D721Med (cell line): Measurements from ENCODE around the gene NPAS3.

Experiments
- DNase-seq: peaks from one replicate; pipeline ENCODE4 v3.0.0; 2011; ENCODE audit warnings: low spot score; ENCODE audit not compliant: insufficient read length
- FAIRE-seq: peaks from 2 replicates; lab custom pipeline; 2011; peaks lifted over from hg19 to GRCh38; lab: Jason Lieb, UNC
- TF ChIP-seq, protein P1 (sequence below): IDR thresholded peaks from 2 replicates; pipeline ENCODE4 v1.5.1; 2012; ENCODE audit warnings: mild to moderate bottlenecking, control low read depth; ENCODE audit not compliant: insufficient read depth; ENCODE audit errors: missing control alignments

NPAS3 gene

GRCh38 chr14:33103489-33103888 lies 164.8 kb downstream of the NPAS3 start:
- DNase-seq (no peak), FAIRE-seq (no peak)
- TF ChIP-seq, protein P1, sequence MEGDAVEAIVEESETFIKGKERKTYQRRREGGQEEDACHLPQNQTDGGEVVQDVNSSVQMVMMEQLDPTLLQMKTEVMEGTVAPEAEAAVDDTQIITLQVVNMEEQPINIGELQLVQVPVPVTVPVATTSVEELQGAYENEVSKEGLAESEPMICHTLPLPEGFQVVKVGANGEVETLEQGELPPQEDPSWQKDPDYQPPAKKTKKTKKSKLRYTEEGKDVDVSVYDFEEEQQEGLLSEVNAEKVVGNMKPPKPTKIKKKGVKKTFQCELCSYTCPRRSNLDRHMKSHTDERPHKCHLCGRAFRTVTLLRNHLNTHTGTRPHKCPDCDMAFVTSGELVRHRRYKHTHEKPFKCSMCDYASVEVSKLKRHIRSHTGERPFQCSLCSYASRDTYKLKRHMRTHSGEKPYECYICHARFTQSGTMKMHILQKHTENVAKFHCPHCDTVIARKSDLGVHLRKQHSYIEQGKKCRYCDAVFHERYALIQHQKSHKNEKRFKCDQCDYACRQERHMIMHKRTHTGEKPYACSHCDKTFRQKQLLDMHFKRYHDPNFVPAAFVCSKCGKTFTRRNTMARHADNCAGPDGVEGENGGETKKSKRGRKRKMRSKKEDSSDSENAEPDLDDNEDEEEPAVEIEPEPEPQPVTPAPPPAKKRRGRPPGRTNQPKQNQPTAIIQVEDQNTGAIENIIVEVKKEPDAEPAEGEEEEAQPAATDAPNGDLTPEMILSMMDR = no peak

GRCh38 chr14:33103966-33104365 lies 165.3 kb downstream of the NPAS3 start:
- TF ChIP-seq, protein P1 = no peak
- no peak for DNase-seq
- FAIRE-seq = no peak

DNA sequence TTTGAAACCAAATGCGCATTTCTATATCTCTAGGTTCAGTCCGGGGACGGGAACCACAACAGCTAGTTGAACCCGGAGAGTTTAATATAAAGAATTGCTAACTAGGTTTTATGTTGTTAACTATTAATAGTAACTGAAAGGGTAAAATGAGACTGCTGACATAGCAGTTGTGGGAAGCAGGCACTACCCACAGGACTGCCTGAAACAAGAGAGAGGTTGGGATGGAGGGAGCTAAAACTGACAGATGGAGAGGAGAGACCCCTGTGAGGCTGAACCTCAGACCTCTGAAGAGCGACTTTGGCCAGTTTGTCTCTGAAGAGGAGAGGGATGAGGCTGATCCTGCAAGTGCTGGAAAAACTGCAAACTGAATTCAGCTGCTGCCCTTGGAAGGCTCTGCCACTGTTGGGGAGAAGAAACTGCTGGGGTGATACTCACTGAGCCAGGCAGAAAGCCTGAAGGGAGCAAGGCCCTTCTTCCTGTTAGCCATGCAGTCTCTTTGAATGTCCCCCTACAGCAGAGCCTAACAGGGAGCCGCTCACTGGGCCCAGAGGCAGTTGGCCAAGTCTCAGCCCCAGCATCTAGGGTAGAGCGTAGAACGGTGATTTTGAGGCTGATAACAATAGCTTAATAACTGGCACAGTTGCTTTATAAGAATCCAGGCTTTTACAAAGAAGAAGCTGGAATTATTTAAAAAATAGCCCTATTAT lies 172.2 kb downstream of the NPAS3 start:
- FAIRE-seq (no peak), DNase-seq (no peak)
- TF ChIP-seq, protein P1 = no peak

- TF ChIP-seq, protein P1 = no peak
- no peak for DNase-seq
- FAIRE-seq = no peak
Measured at GRCh38 chr14:33114331-33114730, 175.7 kb downstream of the NPAS3 start.

GRCh38 chr14:33118668-33119067 lies 180.0 kb downstream of the NPAS3 start:
- TF ChIP-seq, protein P1 = no peak
- no peak for FAIRE-seq
- no peak for DNase-seq

GRCh38 chr14:33120341-33120740 lies 181.7 kb downstream of the NPAS3 start:
- DNase-seq (no peak), FAIRE-seq (no peak)
- TF ChIP-seq, protein P1 = no peak

DNA sequence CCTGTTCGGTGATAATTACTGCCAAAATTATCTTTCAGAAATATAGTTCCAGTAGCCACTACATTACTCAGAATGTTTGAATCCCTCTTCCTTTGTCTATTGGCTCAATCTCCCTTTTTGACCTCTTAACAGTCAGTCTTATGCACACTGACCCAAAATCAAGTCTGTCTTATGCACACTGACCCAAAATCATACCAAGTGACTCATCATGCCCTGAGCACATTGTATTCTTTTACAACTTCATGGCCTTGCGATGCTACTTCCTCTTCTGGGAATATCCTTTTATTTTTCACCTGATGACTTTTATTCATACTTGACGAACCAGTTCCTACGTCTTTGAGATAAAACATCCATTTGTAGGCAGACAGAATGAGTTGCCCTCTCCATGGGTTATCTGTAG lies 182.3 kb downstream of the NPAS3 start:
- no peak for FAIRE-seq
- no peak for DNase-seq
- TF ChIP-seq, protein P1 = no peak
